OCI-M2 (cell line): ENCODE data around the gene EIF1B.
A peak's percentile ranks its signal among the peaks of the same experiment; 100 is the strongest.

Experiments used
- DNase-seq: peaks from one replicate; lab custom pipeline; 2025; ENCODE audit not compliant: unreplicated experiment; lab: John Stamatoyannopoulos, UW

The EIF1B gene

GRCh38 chr3:40308725-40309417, 636 bp upstream of the EIF1B start:
- no peak for DNase-seq

GRCh38 chr3:40309925-40310695, 603 bp downstream of the EIF1B start:
- no peak for DNase-seq

- DNase-seq, result no peak
Measured at GRCh38 chr3:40310705-40311104, 1.2 kb downstream of the EIF1B start.

GRCh38 chr3:40312661-40313226, 3.2 kb downstream of the EIF1B start:
- no peak for DNase-seq

GRCh38 chr3:40313975-40314860, 4.7 kb downstream of the EIF1B start:
- no peak for DNase-seq

DNA sequence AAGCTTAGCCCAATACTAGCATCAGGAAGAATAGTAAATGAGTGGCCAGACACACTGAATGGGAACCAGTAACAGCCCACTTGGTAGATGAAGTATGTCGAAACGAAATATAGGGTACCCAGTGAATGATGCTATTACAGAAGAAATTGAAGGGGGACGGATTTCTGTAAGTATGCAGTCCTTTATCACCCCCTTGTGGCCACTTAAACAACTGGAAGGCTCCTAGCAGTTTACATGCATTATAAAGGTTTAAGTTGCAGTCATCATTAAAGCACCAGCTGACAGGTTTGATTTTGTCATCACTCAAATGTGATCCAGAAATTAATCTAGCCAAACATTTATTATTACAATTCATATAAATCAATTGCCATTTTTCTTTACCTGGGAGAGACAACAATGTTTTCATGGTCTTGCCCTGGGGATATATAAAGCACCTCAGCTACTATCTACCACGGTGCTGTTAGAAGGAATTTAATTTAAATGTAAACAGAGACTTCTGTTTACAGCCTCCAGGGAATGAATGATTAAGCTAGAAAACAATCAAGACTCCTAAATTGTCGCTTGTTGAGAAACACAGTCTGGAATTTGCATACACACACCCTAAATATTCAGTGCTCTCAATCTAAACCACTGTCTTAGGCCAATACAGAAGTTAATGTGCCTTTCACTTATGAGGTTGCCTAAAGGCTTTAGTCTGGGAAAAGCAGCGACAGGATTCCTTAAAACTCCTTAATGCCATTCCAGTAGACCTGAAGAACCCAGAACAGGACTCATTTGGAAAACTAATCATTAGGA, 7.8 kb downstream of the EIF1B start:
- peak; percentile 16 for DNase-seq

- no peak for DNase-seq
Measured at GRCh38 chr3:40321818-40322217, 12.3 kb downstream of the EIF1B start.

DNA sequence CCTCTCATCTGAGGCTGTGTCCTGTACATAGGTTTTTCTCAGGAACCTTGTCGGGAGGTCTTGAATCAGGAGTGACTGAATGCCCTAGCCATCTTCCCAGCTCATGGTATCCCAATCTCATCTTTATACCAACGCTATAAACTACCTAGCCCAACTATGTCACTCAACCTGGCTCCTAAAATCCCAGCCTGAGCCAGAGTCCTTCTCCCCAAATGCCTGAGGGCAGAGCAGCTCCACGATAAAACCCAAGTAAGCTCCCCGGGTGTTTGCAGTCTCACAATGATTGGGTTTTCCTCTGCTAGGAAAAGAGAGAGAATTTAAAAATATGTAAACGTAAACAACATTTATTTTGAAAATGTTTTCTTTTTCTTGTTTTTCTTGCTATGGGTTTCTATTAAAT, 14.4 kb downstream of the EIF1B start:
- no peak for DNase-seq

DNA sequence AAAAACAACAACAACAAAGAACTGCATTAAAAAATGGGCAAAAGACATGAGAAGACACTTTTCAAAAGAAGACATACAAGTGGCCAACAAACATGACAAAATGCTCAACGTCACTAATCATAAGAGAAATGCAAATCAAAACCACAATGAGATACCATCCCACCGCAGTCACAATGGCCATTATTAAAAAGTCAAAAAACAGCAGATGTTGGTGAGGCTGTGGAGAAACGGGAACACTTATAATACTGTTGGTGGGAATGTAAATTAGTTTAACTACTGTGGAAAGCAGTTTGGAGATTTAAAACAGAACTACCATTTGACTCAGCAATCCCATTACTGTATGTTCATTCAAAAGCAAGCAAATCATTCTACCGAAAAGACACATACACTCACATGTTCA, 15.1 kb downstream of the EIF1B start:
- no peak for DNase-seq

DNA sequence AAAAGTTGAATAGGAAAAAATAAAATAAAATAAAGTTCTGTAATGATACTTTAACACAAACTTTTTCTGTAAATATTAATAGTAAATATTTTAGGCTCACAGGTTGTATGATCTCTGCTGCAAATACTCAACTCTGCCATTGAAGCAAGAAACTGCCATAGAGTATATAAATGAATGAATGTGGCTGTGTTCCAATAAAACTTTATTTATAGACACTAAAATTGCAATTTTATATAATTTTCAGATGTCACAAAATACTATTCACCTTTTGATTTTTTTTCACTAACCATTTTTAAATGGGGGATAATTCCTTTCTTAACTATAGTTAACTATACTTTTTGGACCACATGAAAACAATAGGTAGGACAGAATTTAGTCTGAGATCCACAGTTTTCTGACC, 16.0 kb downstream of the EIF1B start:
- no peak for DNase-seq

DNA sequence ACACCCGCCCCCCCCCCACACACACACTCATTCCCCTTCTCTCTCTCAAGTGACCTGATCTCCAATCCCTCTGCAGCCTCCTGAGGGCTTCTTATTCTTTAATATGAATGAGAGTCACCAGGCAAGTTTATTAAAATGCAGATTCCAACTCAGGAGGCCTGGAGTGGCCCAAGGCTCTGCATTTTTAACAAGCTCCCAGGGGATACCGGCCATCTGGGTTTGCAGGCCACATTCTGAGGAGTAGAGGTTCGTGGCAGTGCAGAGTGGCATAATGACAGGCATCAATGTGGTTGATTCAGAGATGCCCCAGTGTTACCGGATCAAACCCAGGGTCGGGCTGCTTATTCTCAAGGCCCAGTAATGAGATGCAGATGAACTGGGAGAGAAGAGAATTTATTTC, 18.9 kb downstream of the EIF1B start:
- DNase-seq, result no peak

DNA sequence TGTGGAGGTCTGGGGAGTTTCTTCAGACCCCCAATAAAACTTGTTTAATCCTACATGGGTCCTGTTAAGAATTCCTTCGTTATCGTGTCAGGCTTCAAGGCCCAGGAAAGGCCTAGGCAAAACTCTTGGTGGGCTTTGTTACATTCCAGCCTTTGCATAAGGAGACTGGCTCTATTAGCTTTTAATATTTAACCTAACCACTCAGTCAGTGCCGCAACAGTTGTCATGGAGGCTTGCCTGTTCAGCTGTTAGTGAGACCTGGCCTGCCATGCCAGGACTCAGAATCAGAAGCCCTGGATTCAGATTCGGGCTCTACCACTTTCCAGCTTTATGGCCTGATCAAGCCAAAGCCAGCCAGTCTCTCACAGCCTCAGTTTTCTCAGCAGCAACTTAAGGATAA, 19.6 kb downstream of the EIF1B start:
- no peak for DNase-seq

GRCh38 chr3:40332684-40333083, 23.2 kb downstream of the EIF1B start:
- DNase-seq, result no peak

DNA sequence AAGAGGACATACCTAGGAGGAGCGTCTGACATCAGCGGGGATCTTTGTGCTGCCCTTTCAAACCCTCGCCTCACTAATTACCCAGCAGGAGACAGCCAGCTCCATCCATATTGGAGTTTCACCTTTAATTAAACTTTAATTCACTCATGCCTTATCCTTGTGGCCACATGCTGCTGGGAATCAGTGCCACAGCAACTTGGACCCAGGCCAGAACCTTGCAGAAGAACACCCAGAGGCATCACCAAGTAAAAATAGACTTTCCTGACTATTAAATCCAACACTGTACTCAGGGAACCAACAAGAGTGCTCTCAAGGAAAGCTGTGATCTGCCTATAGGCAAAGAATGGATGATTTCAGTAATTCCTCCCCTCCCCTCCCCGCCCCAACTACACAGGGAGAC, 23.9 kb downstream of the EIF1B start:
- no peak for DNase-seq

- no peak for DNase-seq
Measured at GRCh38 chr3:40333852-40334251, 24.3 kb downstream of the EIF1B start.

DNA sequence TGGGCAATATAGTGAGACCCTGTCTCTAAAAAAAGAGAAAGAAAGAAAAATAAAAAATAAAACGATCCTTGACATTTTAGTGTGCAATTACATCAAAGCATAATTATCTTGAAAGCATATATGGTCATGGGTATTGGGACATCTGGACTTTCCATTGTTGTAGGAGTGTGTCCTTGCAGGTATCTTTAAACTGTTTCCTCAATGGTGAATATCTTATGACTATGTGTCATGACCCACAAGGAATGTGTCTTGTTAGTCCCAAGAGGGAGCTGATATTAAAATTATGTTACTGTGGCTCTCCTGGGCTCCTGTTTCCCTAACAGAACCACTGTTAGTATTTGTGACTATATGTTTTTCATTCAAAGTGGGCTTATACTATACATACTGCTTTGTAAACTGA, 26.6 kb downstream of the EIF1B start:
- DNase-seq, result no peak

GRCh38 chr3:40336511-40337135, 27.1 kb downstream of the EIF1B start:
- no peak for DNase-seq

- no peak for DNase-seq
Measured at GRCh38 chr3:40337136-40338108, 27.9 kb downstream of the EIF1B start.

DNA sequence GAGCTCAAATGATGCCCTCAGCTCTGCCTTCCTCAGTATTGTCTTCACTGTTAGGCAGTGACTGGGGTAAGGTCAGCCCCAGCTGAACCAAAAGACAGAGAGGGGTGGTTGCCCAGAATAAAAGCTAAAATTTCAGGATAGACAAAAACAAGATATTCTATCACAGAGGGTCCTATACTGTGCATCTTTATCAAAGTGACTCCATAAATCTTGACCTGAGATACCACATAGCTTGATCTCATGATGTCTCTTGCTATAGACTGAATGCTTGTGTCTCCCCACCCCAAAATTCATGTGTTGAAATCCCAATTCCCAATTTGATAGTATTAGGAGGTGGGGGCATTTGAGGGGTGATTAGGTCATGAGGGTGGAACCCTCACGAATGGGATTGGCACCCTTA, 30.4 kb downstream of the EIF1B start:
- DNase-seq, result no peak
